ENCODE measurements around the gene MBNL1.

DNA sequence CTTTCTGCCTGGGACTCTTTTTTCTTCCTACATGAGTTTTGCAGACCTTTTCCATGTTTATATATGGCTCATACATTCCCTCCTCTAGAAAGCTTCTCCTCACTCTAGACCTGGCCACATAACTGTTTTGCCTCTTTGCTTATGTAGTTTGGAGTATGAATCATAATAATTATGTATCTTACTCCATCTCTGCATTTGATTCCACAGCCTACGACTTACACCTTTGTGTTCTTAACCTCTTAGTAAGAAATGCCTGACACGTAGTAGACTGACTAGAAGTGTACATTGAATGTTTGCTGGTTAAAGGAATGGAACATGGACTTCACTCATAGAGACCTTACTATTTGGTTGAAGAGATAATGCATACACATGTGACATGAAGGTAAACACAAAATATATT is 56.4 kb downstream of the MBNL1 start:
- TF ChIP-seq, protein P1, sequence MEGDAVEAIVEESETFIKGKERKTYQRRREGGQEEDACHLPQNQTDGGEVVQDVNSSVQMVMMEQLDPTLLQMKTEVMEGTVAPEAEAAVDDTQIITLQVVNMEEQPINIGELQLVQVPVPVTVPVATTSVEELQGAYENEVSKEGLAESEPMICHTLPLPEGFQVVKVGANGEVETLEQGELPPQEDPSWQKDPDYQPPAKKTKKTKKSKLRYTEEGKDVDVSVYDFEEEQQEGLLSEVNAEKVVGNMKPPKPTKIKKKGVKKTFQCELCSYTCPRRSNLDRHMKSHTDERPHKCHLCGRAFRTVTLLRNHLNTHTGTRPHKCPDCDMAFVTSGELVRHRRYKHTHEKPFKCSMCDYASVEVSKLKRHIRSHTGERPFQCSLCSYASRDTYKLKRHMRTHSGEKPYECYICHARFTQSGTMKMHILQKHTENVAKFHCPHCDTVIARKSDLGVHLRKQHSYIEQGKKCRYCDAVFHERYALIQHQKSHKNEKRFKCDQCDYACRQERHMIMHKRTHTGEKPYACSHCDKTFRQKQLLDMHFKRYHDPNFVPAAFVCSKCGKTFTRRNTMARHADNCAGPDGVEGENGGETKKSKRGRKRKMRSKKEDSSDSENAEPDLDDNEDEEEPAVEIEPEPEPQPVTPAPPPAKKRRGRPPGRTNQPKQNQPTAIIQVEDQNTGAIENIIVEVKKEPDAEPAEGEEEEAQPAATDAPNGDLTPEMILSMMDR (IDR thresholded peaks at IDR 0.05; ENCODE audit: borderline replicate concordance, extremely low read depth, low read length, poor library complexity, severe bottlenecking) = no peak
- no peak for TF ChIP-seq EZH2 (IDR thresholded peaks at IDR 0.05; ENCODE audit: borderline replicate concordance, low read depth, low read length, severe bottlenecking)

Measured in DND-41 (cell line).